Measurements from ENCODE around the gene PTPRN2.

DNA sequence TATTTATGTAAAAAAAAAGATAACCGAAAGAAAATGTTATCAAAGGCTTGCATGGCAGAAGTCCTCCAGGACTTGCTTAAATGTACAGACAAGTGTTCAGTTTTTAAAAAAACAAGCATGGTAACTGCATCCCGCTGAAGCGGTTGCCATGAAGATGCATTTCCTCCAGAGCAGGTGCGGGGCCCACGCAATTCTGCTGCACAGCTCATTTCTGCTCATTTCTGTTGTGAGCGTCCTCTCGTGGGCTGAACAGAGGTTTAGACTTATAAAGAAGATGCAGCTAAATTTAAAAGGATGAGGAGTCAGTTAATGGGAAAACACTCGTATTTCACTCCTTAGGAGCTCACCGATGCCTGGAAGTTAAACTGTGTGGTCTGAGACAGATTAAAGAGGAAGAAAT lies 1003.2 kb downstream of the PTPRN2 start:
- no peak for TF ChIP-seq POLR2A (IDR thresholded peaks at IDR 0.05)
- TF ChIP-seq POLR2AphosphoS5 (IDR thresholded peaks at IDR 0.05), result no peak
- TF ChIP-seq, protein P1, sequence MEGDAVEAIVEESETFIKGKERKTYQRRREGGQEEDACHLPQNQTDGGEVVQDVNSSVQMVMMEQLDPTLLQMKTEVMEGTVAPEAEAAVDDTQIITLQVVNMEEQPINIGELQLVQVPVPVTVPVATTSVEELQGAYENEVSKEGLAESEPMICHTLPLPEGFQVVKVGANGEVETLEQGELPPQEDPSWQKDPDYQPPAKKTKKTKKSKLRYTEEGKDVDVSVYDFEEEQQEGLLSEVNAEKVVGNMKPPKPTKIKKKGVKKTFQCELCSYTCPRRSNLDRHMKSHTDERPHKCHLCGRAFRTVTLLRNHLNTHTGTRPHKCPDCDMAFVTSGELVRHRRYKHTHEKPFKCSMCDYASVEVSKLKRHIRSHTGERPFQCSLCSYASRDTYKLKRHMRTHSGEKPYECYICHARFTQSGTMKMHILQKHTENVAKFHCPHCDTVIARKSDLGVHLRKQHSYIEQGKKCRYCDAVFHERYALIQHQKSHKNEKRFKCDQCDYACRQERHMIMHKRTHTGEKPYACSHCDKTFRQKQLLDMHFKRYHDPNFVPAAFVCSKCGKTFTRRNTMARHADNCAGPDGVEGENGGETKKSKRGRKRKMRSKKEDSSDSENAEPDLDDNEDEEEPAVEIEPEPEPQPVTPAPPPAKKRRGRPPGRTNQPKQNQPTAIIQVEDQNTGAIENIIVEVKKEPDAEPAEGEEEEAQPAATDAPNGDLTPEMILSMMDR (IDR thresholded peaks at IDR 0.05), result no peak
- TF ChIP-seq EP300 (IDR thresholded peaks at IDR 0.05), result no peak

All from sigmoid colon (tissue), 4 donors.